DMS 273 (cell line): ENCODE results near the gene CCDC172.
A peak's percentile ranks its signal among the peaks of the same experiment; 100 is the strongest.

Experiments used
- DNase-seq: peaks from one replicate; lab custom pipeline; 2025; ENCODE audit not compliant: unreplicated experiment; lab: John Stamatoyannopoulos, UW

CCDC172 gene

GRCh38 chr10:116324227-116324950 is at the start of gene CCDC172:
TSS of gene CCDC172 (plus strand) at chr10:116324448. CDS start at chr10:116325012, 564 bp downstream.
- DNase-seq = no peak

DNA sequence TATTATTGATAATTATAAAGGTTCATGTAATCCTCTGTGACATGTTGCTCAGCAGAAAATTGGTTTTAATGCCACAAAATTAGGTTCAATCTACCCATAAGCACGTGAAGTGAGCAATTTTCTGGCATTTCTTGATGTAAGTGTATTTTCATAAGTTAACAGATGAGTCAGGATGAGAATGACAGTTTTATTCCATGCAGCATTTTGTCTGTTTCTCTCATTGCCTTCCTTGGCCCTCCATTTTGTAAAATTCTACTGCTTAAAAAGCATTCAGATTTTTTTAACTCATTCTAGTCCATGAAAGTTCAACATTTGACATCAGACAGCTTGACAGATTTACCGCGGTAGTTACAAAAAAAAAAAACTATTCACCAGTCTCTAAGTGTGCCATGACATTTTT is 47.3 kb upstream of the CCDC172 start:
- no peak for DNase-seq

- no peak for DNase-seq
Measured at GRCh38 chr10:116278846-116279245, 45.4 kb upstream of the CCDC172 start.

- DNase-seq = no peak
Measured at GRCh38 chr10:116281775-116282174, 42.5 kb upstream of the CCDC172 start.

DNA sequence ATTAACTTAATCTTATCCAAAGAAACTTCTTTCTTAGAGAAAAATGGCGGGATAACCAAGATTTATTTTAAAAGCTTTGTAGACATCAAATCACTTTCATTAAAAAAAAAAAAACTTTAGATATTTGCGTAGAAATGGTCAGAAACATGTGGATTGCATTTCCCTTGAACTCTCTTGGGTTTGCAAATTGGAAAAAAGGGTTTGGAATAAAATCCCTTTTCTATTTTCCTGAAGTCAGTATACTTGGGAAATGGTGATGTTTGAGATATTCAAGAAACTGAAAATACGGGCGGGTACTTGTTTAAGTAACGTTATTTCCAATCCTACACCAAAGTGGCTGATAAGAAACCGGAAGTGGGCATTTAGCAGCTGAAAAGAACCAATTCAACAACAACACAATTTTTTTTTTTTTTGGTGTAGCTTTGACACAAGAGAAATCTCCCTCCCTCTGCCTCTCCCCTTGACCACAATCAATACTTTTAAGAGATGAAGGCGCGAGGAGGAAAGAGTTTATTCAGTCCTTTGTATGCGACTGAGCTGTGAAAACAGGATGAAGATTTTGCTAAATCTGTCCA is 37.5 kb upstream of the CCDC172 start:
- no peak for DNase-seq

- peak; percentile 69 for DNase-seq
Measured at GRCh38 chr10:116287906-116288501, 36.2 kb upstream of the CCDC172 start.

DNA sequence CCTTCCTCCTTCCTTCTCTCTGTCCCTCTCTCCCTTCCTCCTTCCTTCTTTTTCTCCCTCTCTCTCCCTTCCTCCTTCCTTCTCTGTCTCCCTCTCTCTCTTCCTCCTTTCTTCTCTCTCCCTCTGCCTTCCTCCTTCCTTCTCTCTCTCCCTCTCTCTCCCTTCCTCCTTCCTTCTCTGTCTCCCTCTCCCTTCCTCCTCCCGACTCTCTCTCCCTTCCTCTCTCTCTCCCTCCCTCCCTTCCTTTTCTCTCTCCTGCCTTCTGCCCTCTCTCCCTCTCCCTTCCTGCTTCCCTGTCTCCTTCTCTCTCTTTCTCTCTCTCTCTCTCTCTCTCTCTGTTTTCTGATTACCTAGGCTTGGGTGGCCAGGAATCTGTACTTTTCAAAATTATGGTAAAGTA is 34.6 kb upstream of the CCDC172 start:
- no peak for DNase-seq

- no peak for DNase-seq
Measured at GRCh38 chr10:116292493-116292892, 31.8 kb upstream of the CCDC172 start.

DNA sequence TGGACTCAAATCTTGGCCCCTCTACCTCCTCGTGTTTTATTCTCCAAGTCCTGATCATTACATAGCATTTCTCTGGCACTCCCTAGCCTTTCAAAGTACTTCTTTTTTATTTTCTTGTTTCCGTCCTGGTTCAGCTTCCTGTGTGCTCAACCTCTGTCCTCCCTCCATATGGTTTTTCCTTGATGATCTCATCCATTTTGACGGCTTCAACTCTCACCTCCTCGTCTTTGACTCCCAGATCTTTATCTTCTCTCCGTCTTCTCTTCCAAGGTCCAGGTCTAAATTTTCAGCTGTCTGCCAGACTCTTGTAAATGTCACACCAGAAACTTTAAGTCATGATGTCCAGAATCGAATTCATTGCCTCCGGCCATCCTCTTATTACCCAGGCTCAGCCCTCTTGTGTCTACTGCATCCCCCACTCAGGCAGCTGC is 27.9 kb upstream of the CCDC172 start:
- no peak for DNase-seq

GRCh38 chr10:116298586-116298985 is 25.7 kb upstream of the CCDC172 start:
- DNase-seq = no peak

GRCh38 chr10:116300542-116300941 is 23.7 kb upstream of the CCDC172 start:
- no peak for DNase-seq

- DNase-seq = no peak
Measured at GRCh38 chr10:116304923-116305322, 19.3 kb upstream of the CCDC172 start.

GRCh38 chr10:116306847-116307246 is 17.4 kb upstream of the CCDC172 start:
- no peak for DNase-seq

DNA sequence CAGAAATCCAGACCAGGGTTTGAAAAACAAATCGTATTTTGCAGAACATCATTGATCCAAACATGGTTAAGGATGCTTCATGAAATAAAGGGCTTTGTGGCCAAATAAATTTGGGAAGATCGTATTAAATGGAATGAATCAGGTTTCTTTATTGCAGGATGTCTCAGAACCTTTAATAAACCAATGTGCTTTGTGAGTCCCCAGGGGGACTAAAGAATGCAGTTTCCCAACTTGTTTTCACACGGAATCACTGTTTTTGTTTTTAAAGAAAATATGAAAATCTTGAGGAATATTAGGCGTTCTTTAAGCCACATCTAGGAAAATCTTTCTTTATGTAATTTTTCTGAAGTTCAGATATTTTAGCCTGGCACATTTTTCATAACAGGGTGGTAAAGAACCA is 16.8 kb upstream of the CCDC172 start:
- DNase-seq = no peak

DNA sequence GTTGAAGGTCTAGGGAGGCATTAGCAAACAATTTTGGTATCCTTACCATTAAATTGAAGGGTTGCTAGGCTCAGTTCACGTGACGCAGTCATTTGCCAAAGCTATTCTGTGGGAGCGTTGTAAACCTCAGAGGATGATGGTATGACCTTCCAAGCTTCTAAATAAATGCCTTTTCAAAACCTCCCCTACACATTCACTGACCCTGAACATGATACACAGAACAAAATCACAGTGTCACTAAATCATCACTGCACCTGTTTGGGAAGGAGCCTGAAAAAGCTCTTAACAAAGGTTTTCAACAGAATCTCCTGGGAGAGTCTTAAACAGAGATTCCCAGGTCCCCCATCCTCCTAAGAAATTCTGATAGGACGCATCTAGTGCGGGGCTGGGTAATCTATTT is 13.2 kb upstream of the CCDC172 start:
- DNase-seq = no peak

GRCh38 chr10:116311706-116312490 is 12.3 kb upstream of the CCDC172 start:
- no peak for DNase-seq

DNA sequence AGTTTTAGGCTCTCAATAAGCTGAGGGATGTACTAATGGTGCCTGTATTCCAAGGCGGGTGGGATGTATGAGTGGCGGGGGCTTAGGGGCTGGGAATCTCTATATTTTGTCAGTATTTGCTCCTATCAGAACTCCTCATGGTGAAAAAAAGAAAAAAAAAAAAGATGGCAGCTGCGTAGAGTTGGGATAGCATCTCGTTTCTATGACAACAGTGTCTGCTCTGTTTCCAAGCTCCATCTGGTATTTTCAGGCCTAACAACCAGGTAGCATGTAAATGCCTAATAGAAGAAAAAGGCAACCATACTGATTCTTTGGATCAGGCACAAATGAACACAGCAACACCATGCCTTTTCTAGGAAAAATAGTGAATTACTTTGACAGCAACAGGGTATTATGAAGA is 11.7 kb upstream of the CCDC172 start:
- DNase-seq = peak; percentile 53

DNA sequence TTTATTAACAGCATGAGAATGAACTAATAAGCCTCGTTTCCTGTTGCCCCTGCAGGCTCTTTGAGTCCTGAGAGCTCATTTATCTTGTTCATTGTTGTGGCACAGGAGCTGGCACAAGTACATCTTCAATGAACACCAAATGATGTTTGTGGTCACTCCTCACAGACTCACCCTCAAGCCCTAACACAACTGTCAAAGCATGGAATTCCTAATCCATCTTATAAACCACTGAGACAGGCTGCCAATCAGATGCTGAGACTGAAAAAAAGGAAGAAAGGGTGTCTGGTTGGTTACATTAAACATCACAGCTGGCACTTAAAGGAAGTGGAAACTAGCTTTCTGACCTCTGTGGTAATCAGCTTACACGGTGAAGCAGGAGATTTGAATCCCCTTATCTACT is 7.7 kb upstream of the CCDC172 start:
- DNase-seq = no peak

- DNase-seq = no peak
Measured at GRCh38 chr10:116324951-116325635, 845 bp downstream of the CCDC172 start.

DNA sequence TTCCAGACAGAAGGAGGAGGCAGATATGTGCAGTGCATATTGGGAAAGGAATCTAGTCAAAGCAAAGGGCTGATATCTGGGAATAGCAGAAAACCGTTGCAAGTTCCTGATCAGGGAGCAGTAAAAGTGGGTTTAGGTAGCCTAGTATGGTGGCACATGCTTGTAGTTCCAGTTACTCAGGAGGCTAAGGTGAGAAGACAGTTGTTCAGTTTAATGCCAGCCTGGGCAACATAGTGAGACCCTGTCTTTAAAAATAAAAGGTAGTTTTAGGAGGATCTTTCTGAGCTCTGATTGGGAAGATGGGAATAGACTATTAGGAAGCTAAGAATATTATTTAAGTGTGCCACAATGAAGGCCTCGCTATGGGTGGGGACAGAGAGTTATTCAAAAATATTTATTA is 1.7 kb downstream of the CCDC172 start:
- DNase-seq = no peak

DNA sequence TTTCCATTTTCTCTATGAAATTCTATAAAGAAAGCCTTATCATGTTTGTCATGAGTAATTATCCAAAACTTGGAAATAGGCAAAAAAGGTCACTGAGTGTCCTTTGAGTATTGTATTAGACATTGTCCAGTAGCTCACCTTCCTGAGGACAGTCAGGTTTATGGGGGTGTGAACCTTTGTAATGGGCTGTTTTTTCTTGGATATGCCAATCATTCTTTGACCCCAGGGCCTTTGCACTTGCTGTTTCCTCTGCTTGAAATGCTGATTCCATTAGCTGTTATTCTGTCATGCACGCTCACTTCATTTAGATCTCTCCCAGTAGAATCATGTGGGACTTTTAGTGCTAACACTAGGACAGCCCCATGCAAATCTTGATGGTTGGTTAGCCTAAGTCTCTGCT is 4.9 kb downstream of the CCDC172 start:
- no peak for DNase-seq
